Measurements from ENCODE around the gene MPG.

DNA sequence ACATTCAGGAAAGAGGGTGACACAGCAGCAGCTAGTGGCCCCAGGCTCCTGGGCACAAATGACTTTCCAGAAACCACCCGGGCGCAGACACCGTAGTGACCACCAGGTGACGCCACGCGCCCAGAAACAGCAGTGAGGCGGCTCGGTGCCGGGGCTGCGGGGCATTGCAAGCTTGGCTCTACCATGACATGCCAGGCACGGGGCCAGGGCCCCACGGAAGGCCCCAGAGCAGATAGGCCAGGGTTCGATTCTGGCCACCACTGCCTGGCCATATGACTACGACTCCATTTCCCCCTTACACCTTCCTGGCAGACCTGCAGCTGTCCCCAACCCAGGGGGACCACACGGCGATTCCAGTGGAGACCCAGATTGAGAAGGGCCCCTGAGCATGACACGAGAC is 12.3 kb upstream of the MPG start:
- TF ChIP-seq, protein P1, sequence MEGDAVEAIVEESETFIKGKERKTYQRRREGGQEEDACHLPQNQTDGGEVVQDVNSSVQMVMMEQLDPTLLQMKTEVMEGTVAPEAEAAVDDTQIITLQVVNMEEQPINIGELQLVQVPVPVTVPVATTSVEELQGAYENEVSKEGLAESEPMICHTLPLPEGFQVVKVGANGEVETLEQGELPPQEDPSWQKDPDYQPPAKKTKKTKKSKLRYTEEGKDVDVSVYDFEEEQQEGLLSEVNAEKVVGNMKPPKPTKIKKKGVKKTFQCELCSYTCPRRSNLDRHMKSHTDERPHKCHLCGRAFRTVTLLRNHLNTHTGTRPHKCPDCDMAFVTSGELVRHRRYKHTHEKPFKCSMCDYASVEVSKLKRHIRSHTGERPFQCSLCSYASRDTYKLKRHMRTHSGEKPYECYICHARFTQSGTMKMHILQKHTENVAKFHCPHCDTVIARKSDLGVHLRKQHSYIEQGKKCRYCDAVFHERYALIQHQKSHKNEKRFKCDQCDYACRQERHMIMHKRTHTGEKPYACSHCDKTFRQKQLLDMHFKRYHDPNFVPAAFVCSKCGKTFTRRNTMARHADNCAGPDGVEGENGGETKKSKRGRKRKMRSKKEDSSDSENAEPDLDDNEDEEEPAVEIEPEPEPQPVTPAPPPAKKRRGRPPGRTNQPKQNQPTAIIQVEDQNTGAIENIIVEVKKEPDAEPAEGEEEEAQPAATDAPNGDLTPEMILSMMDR (IDR thresholded peaks at IDR 0.05; ENCODE audit: poor library complexity, severe bottlenecking) = peak; percentile 90
- TF ChIP-seq EP300 (conservative IDR thresholded peaks at IDR 0.05; ENCODE audit: poor library complexity, severe bottlenecking) = no peak

Measured in neural cell (in vitro differentiated cells).